IMR-90 (cell line): ENCODE results near the gene IFITM10. TPM values are rescaled to one million over a fixed set of nuclear protein-coding genes. Genes with fewer than 3 reads are reported as not detected.
A peak's percentile ranks its signal among the peaks of the same experiment; 100 is the strongest.

Source experiments
- ATAC-seq: fragments of 200-7000 bp; cut with Tn5 transposase; 2 replicates; pipeline ENCODE4 v1.9.1; 2020; ENCODE audit warnings: low read depth, mild to moderate bottlenecking, moderate library complexity
- BruUV-seq: library from RNA; stranded (reverse); fragments of 400-500 nt; replicated peaks from 2 replicates; lab custom pipeline; 2021; lab: Mats Ljungman, UMichigan
- CTCF ChIA-PET: fragments of 300-600 bp; formaldehyde crosslinking; extraction: SDS; loops from one replicate; lab custom pipeline; 2021; ENCODE audit warnings: antibody characterized with exemption; lab: Yijun Ruan, JAX
- POLR2A ChIA-PET: fragments of 300-600 bp; sonication (Branson Sonifier 250); formaldehyde crosslinking; loops from one replicate; lab custom pipeline; 2022; ENCODE audit warnings: antibody characterized with exemption; ENCODE audit not compliant: unreplicated experiment; lab: Charles Lee
- DNase-seq: peaks from one replicate; pipeline ENCODE4 v3.0.0; 2013
- H2AFZ ChIP-seq: replicated peaks from 2 replicates; pipeline ENCODE3; 2013; ENCODE audit warnings: low read length, mild to moderate bottlenecking; ENCODE audit not compliant: poor library complexity
- H2AK5ac ChIP-seq: 2 replicates; pipeline ENCODE4 v1.6.1; 2013; ENCODE audit warnings: low read depth, low read length, inconsistent platforms
- H2AK9ac ChIP-seq: replicated peaks from 2 replicates; pipeline ENCODE3; 2013; ENCODE audit warnings: mild to moderate bottlenecking, low read depth, low read length, moderate library complexity; ENCODE audit not compliant: poor library complexity
- H2BK120ac ChIP-seq: 2 replicates; pipeline ENCODE4 v1.6.1; 2013; ENCODE audit warnings: low read depth, low read length, inconsistent platforms
- H2BK15ac ChIP-seq: 3 replicates; pipeline ENCODE4 v1.6.1; 2013; ENCODE audit warnings: low read depth, low read length, inconsistent platforms
- H2BK20ac ChIP-seq: 2 replicates; pipeline ENCODE4 v1.6.1; 2013; ENCODE audit warnings: low read depth, mild to moderate bottlenecking, inconsistent platforms, low read length, moderate library complexity
- H2BK5ac ChIP-seq: 2 replicates; pipeline ENCODE4 v1.6.1; 2013; ENCODE audit warnings: mild to moderate bottlenecking, low read depth, low read length, inconsistent platforms; ENCODE audit not compliant: poor library complexity, severe bottlenecking
- H3K14ac ChIP-seq: replicated peaks from 2 replicates; pipeline ENCODE4 v1.6.1; 2013; ENCODE audit warnings: low read depth, low read length, inconsistent platforms
- H3K18ac ChIP-seq: 2 replicates; pipeline ENCODE4 v1.6.1; 2013; ENCODE audit warnings: low read depth, low read length, control low read depth
- H3K23ac ChIP-seq: 2 replicates; pipeline ENCODE4 v1.6.1; 2013; ENCODE audit warnings: low read depth, low read length, inconsistent platforms
- H3K27ac ChIP-seq: 2 replicates; pipeline ENCODE4 v1.5.1; 2013; ENCODE audit warnings: mild to moderate bottlenecking, control low read depth, low read length; ENCODE audit not compliant: insufficient read depth
- H3K27me3 ChIP-seq: 2 replicates; pipeline ENCODE4 v1.6.1; 2013; ENCODE audit warnings: low read length; ENCODE audit not compliant: control insufficient read depth, insufficient read depth
- H3K36me3 ChIP-seq: 2 replicates; pipeline ENCODE4 v1.6.1; 2013; ENCODE audit warnings: low read length, mixed read lengths; ENCODE audit not compliant: control insufficient read depth, insufficient read depth
- H3K4ac ChIP-seq: 2 replicates; pipeline ENCODE4 v1.6.1; 2013; ENCODE audit warnings: low read depth, low read length, inconsistent platforms
- H3K4me1 ChIP-seq: 2 replicates; pipeline ENCODE4 v1.6.1; 2013; ENCODE audit warnings: low read length, mixed read lengths; ENCODE audit not compliant: control insufficient read depth, insufficient read depth
- H3K4me2 ChIP-seq: 2 replicates; pipeline ENCODE4 v1.6.1; 2013; ENCODE audit warnings: low read depth, mild to moderate bottlenecking, control low read depth, low read length, moderate library complexity
- H3K4me3 ChIP-seq: 2 replicates; pipeline ENCODE4 v1.5.1; 2013; ENCODE audit warnings: low read depth, mild to moderate bottlenecking, control low read depth, low read length, moderate library complexity; ENCODE audit not compliant: insufficient read depth
- H3K56ac ChIP-seq: 2 replicates; pipeline ENCODE4 v1.6.1; 2013; ENCODE audit warnings: low read length, inconsistent platforms; ENCODE audit not compliant: insufficient read depth; ENCODE audit errors: extremely low read depth
- H3K79me1 ChIP-seq, 2 experiments: 2 replicates each; pipeline ENCODE4 v1.6.1; 2013; ENCODE audit warnings: low read length in 2 of 2, inconsistent platforms in 1 of 2, low read depth in 1 of 2
- H3K9ac ChIP-seq: 2 replicates; pipeline ENCODE4 v1.6.1; 2013; ENCODE audit warnings: low read depth, low read length, control low read depth
- H3K9me1 ChIP-seq: 2 replicates; pipeline ENCODE4 v1.6.1; 2013; ENCODE audit warnings: low read length, inconsistent platforms; ENCODE audit not compliant: insufficient read depth
- H3K9me3 ChIP-seq: 2 replicates; pipeline ENCODE4 v1.6.1; 2013; ENCODE audit warnings: low read length; ENCODE audit not compliant: control insufficient read depth, insufficient read depth
- H4K20me1 ChIP-seq: 2 replicates; pipeline ENCODE4 v1.6.1; 2013; ENCODE audit warnings: low read length, inconsistent platforms; ENCODE audit not compliant: insufficient read depth
- H4K5ac ChIP-seq: 2 replicates; pipeline ENCODE4 v1.6.1; 2013; ENCODE audit warnings: mild to moderate bottlenecking, low read depth, low read length, control low read depth
- H4K8ac ChIP-seq, 2 experiments: 2 replicates each; pipeline ENCODE4 v1.6.1; 2013; ENCODE audit warnings: low read depth in 2 of 2, low read length in 2 of 2, control low read depth in 1 of 2, inconsistent platforms in 1 of 2
- H4K91ac ChIP-seq: 2 replicates; pipeline ENCODE4 v1.6.1; 2013; ENCODE audit warnings: low read depth, low read length, inconsistent platforms; ENCODE audit not compliant: insufficient read depth
- BHLHE40 ChIP-seq: fragments of 150-350 bp; IDR thresholded peaks from 2 replicates; pipeline ENCODE4 v1.6.1; 2016; ENCODE audit warnings: mild to moderate bottlenecking, low read depth, low read length
- CEBPB ChIP-seq: IDR thresholded peaks from 2 replicates; pipeline ENCODE4 v1.6.1; 2012; ENCODE audit warnings: low read depth, low read length, improper control_type of control experiment
- CHD1 ChIP-seq: IDR thresholded peaks from 2 replicates; pipeline ENCODE4 v1.6.1; 2012; ENCODE audit warnings: low read depth, low read length, improper control_type of control experiment
- FOS ChIP-seq: fragments of 150-350 bp; IDR thresholded peaks from 2 replicates; pipeline ENCODE4 v1.6.1; 2016; ENCODE audit warnings: low read depth, low read length
- MAFK ChIP-seq: IDR thresholded peaks from 2 replicates; pipeline ENCODE4 v1.6.1; 2012; ENCODE audit warnings: low read depth, low read length, improper control_type of control experiment
- MAZ ChIP-seq: IDR thresholded peaks from 2 replicates; pipeline ENCODE4 v1.6.1; 2012; ENCODE audit warnings: low read depth, mild to moderate bottlenecking, low read length, improper control_type of control experiment, moderate library complexity, borderline replicate concordance
- MXI1 ChIP-seq: IDR thresholded peaks from 2 replicates; pipeline ENCODE4 v1.6.1; 2012; ENCODE audit warnings: low read depth, mild to moderate bottlenecking, low read length, moderate library complexity, borderline replicate concordance
- NFE2L2 ChIP-seq: fragments of 150-350 bp; IDR thresholded peaks from 2 replicates; pipeline ENCODE4 v1.6.1; 2016; ENCODE audit warnings: low read depth, mild to moderate bottlenecking, low read length
- POLR2A ChIP-seq: IDR thresholded peaks from 2 replicates; pipeline ENCODE4 v1.6.1; 2012; ENCODE audit warnings: mild to moderate bottlenecking, low read depth, low read length
- RAD21 ChIP-seq: IDR thresholded peaks from 2 replicates; pipeline ENCODE4 v1.6.1; 2012; ENCODE audit warnings: low read length, improper control_type of control experiment
- RCOR1 ChIP-seq: IDR thresholded peaks from 2 replicates; pipeline ENCODE4 v1.6.1; 2012; ENCODE audit warnings: mild to moderate bottlenecking, low read length, improper control_type of control experiment; ENCODE audit not compliant: insufficient replicate concordance
- RFX5 ChIP-seq: IDR thresholded peaks from 2 replicates; pipeline ENCODE4 v1.8.0; 2012; ENCODE audit warnings: low read depth, mild to moderate bottlenecking, low read length, moderate library complexity
- SMC3 ChIP-seq: fragments of 150-350 bp; IDR thresholded peaks from 2 replicates; pipeline ENCODE4 v1.6.1; 2016; ENCODE audit warnings: low read depth, mild to moderate bottlenecking, antibody characterized with exemption, low read length, moderate library complexity
- WGBS, 2 experiments: methylation state at CpG; one replicate each; pipeline versions ENCODE4 v1.1.5 to v1.1.7; 2013; ENCODE audit warnings: missing lambda C conversion rate in 2 of 2; ENCODE audit not compliant: insufficient read length in 1 of 2; ENCODE audit errors: extremely low coverage in 2 of 2; 5-methylcytosine and 5-hydroxymethylcytosine counted together
- dilution Hi-C: fragments of 300-500 bp; cut with HindIII; formaldehyde crosslinking; loops from one replicate; pipeline ENCODE4 v1.14.3; 2018; ENCODE audit warnings: low sequenced_read_pairs; ENCODE audit not compliant: unreplicated experiment
- in situ Hi-C: fragments of 300-500 bp; cut with MboI; formaldehyde crosslinking; loops from 3 replicates; pipeline ENCODE4 v1.14.3; 2019; ENCODE audit warnings: low sequenced_read_pairs, inconsistent platforms, mixed read lengths
- intact Hi-C: fragments of 100-400 bp; cut with micrococcal nuclease; formaldehyde crosslinking; loops from 2 replicates; pipeline ENCODE4 v1.10.0; 2022
- polyA plus RNA-seq, 3 experiments: library from polyadenylated mRNA; depleted of rRNA; stranded (reverse); fragments of >200 nt; gene quantifications; 2 replicates each; pipeline ENCODE4 v1.2.3, GENCODE V29; 2012; ENCODE audit warnings: low replicate concordance in 1 of 3
- total RNA-seq: library from RNA; depleted of rRNA; stranded (reverse); fragments of >200 nt; gene quantifications from 2 replicates; pipeline ENCODE4 v1.2.3, GENCODE V29; 2012
- TF ChIP-seq, protein P1 (sequence below): fragments of 150-350 bp; IDR thresholded peaks from 2 replicates; pipeline ENCODE4 v1.6.1; 2017; ENCODE audit warnings: mild to moderate bottlenecking, antibody characterized with exemption, low read length, low read depth
- TF ChIP-seq, protein P2 (sequence below): fragments of 150-350 bp; IDR thresholded peaks from 2 replicates; pipeline ENCODE4 v1.6.1; 2016; ENCODE audit warnings: low read depth, mild to moderate bottlenecking, low read length, moderate library complexity, borderline replicate concordance
- TF ChIP-seq, protein P3 (sequence below): conservative IDR thresholded peaks from 2 replicates; pipeline ENCODE4 v1.5.1; 2012; ENCODE audit warnings: mild to moderate bottlenecking, low read depth, low read length, improper control_type of control experiment

Gene IFITM10
- total and polyA plus RNA-seq, 2 of the 4 experiments (the other 2 are of a cell fraction), result 0.15 to 0.18 TPM

DNA sequence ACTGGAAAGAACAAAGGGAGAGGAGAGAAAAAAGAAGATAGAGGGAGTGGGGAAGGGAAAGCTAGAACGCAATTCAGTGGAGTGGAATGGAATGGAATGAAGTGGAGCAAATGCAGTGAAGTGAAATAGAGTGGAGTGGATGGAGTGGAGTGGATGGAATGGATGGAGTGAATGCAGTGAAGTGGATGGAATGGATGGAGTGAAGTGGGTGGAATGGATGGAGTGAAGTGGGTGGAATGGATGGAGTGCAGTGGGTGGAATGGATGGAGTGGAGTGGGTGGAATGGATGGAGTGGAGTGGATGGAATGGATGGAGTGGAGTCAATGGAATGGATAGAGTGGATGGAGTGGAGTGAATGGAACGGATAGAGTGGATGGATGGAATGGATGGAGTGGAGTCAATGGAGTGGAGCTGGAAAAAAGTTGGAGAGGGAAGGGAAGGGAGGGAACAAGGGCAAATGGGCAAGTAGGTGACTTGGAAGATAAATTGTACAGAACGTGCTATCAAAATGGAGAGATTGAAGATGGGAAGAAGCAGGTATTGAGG, 13.9 kb downstream of the IFITM10 start:
- no peak for ATAC-seq
- Histone ChIP-seq H4K91ac (no peak overlapping the region), H2BK20ac (no peak overlapping the region), H4K20me1 (no peaks in the 10 kb centered on the region), H2BK15ac (no peak overlapping the region), H3K4ac (no peak overlapping the region), H4K5ac (no peak overlapping the region), H3K27me3 (peaks cover 52% of the 10 kb centered on the region), H3K36me3 (no peaks in the 10 kb centered on the region), H3K14ac (no peak overlapping the region), H3K4me3 (no peak overlapping the region), H3K9me1 (peaks cover 3% of the 10 kb centered on the region; the same call in 1 of the 2 replicates), H4K8ac (no peak overlapping the region), H3K18ac (no peak overlapping the region), H3K9ac (no peak overlapping the region), H2AK9ac (no peak overlapping the region), H3K9me3 (peaks cover 17% of the 10 kb centered on the region), H2BK120ac (no peak overlapping the region), H2BK5ac (peak overlapping the region; percentile 65), H2AK5ac (no peak overlapping the region), H3K79me1 (no peaks in the 10 kb centered on the region), H3K4me1 (no peaks in the 10 kb centered on the region), H3K27ac (no peak overlapping the region), H3K4me2 (no peak overlapping the region), H2AFZ (no peak overlapping the region), H3K56ac (no peak overlapping the region), H3K23ac (no peak overlapping the region)
- intact Hi-C loops, result no loop called here
- ChIA-PET POLR2A (no interaction called here), CTCF (no interaction called here)
- in situ Hi-C loops, result no loop called here
- TF ChIP-seq BHLHE40 (no peak), RCOR1 (no peak), POLR2A (no peak), MAFK (no peak), FOS (no peak), MXI1 (no peak), RFX5 (no peak), CEBPB (no peak), SMC3 (no peak), RAD21 (no peak), MAZ (no peak), NFE2L2 (no peak), CHD1 (no peak)
- TF ChIP-seq, protein P1, sequence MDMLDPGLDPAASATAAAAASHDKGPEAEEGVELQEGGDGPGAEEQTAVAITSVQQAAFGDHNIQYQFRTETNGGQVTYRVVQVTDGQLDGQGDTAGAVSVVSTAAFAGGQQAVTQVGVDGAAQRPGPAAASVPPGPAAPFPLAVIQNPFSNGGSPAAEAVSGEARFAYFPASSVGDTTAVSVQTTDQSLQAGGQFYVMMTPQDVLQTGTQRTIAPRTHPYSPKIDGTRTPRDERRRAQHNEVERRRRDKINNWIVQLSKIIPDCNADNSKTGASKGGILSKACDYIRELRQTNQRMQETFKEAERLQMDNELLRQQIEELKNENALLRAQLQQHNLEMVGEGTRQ, result no peak
- TF ChIP-seq, protein P2, sequence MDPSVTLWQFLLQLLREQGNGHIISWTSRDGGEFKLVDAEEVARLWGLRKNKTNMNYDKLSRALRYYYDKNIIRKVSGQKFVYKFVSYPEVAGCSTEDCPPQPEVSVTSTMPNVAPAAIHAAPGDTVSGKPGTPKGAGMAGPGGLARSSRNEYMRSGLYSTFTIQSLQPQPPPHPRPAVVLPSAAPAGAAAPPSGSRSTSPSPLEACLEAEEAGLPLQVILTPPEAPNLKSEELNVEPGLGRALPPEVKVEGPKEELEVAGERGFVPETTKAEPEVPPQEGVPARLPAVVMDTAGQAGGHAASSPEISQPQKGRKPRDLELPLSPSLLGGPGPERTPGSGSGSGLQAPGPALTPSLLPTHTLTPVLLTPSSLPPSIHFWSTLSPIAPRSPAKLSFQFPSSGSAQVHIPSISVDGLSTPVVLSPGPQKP, result no peak
- TF ChIP-seq, protein P3, sequence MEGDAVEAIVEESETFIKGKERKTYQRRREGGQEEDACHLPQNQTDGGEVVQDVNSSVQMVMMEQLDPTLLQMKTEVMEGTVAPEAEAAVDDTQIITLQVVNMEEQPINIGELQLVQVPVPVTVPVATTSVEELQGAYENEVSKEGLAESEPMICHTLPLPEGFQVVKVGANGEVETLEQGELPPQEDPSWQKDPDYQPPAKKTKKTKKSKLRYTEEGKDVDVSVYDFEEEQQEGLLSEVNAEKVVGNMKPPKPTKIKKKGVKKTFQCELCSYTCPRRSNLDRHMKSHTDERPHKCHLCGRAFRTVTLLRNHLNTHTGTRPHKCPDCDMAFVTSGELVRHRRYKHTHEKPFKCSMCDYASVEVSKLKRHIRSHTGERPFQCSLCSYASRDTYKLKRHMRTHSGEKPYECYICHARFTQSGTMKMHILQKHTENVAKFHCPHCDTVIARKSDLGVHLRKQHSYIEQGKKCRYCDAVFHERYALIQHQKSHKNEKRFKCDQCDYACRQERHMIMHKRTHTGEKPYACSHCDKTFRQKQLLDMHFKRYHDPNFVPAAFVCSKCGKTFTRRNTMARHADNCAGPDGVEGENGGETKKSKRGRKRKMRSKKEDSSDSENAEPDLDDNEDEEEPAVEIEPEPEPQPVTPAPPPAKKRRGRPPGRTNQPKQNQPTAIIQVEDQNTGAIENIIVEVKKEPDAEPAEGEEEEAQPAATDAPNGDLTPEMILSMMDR, result no peak
- no peak for DNase-seq
- no TSS peak for BruUV-seq
- dilution Hi-C loops, result no loop called here
- 50% methylated on average over 3 of the region's 3 CpGs; no CpG with 5 or more reads in 1 of the 2 experiments for WGBS, 2 experiments
